ENCODE measurements around the gene USP34. TPM values are rescaled to one million over a fixed set of nuclear protein-coding genes. Genes with fewer than 3 reads are reported as not detected.

The USP34 gene
- total and polyA plus RNA-seq, 5 donors from 2014 or later = 16.6 to 197 (median 17.7) TPM

DNA sequence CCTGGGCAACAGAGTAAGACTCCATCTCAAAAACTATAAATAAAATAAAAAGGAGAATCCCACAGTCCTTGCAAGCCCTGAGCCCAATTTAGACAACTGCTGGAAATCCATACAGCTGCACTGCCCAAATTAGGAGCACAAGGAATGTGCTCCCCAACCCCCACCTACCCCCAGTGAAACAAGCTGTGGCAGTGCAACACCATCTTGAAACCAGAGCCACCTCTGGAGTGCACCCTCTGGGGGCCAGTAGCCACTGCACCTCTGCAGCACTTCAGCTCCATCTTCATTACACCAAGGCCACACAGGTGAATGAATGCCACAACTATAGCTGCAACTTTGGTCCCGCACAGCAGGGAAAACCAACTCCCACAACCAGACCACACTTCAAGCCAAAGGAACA, 37.3 kb downstream of the USP34 start:
- peak in 1 of 2 donors; percentile 11 for ATAC-seq (ENCODE audit: low read depth in 2 of 2)
- Mint-ChIP-seq H3K9me3 (peaks cover 0 to 19% (median 4%) of the 10 kb centered on the region in 7 donors), H3K4me3 (peak overlapping the region in 2 of 4 donors; percentile 6 to 42)

DNA sequence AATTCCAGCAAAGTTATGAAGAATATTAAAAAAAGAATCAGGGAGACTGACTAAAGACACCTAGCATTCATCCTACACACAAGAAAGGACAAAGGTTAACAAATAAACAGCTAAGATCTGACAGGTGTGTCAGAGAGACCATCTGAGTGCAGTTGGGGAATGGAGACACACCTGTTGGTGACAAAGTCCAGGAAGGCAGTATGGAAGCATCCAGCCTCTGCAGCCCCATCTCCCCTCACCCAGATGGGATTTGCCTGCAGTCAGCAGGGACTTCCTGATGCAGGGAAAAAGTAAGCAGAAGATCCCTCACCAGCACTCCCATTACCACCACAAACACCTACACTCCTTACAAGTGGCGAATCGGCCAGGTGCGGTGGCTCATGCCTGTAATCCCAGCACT, 37.9 kb downstream of the USP34 start:
- Histone ChIP-seq H3K4me1 (ENCODE audit: control insufficient read depth, insufficient read depth, low read length, poor library complexity, severe bottlenecking) (peaks cover 16% of the 10 kb centered on the region), H3K4me3 (ENCODE audit: low read depth, low read length) (no peak overlapping the region), H3K9me3 (ENCODE audit: control insufficient read depth in 2 of 2, low read length in 2 of 2) (no peaks in the 10 kb centered on the region), H3K27me3 (ENCODE audit: control insufficient read depth, insufficient read depth, low read length) (no peaks in the 10 kb centered on the region), H3K36me3 (ENCODE audit: control insufficient read depth, insufficient read depth, low read length) (no peaks in the 10 kb centered on the region), H3K27ac (ENCODE audit: insufficient read depth, low read length, poor library complexity, severe bottlenecking) (no peak overlapping the region)
- Mint-ChIP-seq H3K27me3 (no peaks in the 10 kb centered on the region), H3K4me3 (peak overlapping the region in 1 of 4 donors; percentile 55), H3K36me3 (peaks cover 20% of the 10 kb centered on the region), H3K4me1 (peaks cover 43 to 71% (median 58%) of the 10 kb centered on the region in 4 donors), H3K9me3 (peaks cover 0 to 16% (median 4%) of the 10 kb centered on the region in 7 donors), H3K27ac (peak overlapping the region; percentile 45 to 66 (median 53))
- ATAC-seq (ENCODE audit: low read depth in 2 of 2) (no peak), DNase-seq (no peak)

More for the DNA sequence above, 37.3 kb downstream of the USP34 start:
- peak overlapping the region; percentile 33 for H3K27ac ChIP-seq (ENCODE audit: insufficient read depth, low read length, poor library complexity, severe bottlenecking)
- H3K4me3 ChIP-seq (ENCODE audit: low read depth, low read length) = no peak overlapping the region
- H3K27me3 Mint-ChIP-seq = no peaks in the 10 kb centered on the region
- H3K9me3 ChIP-seq (ENCODE audit: control insufficient read depth in 2 of 2, low read length in 2 of 2) = no peaks in the 10 kb centered on the region
- no peaks in the 10 kb centered on the region for H3K36me3 ChIP-seq (ENCODE audit: control insufficient read depth, insufficient read depth, low read length)
- peaks cover 40 to 70% (median 57%) of the 10 kb centered on the region in 4 donors for H3K4me1 Mint-ChIP-seq
- peaks cover 16% of the 10 kb centered on the region for H3K4me1 ChIP-seq (ENCODE audit: control insufficient read depth, insufficient read depth, low read length, poor library complexity, severe bottlenecking)
- H3K27me3 ChIP-seq (ENCODE audit: control insufficient read depth, insufficient read depth, low read length) = no peaks in the 10 kb centered on the region
- H3K27ac Mint-ChIP-seq = peak overlapping the region in 2 of 3 donors; percentile 84 to 85
- H3K36me3 Mint-ChIP-seq = peaks cover 24% of the 10 kb centered on the region
- DNase-seq = no peak

DNA sequence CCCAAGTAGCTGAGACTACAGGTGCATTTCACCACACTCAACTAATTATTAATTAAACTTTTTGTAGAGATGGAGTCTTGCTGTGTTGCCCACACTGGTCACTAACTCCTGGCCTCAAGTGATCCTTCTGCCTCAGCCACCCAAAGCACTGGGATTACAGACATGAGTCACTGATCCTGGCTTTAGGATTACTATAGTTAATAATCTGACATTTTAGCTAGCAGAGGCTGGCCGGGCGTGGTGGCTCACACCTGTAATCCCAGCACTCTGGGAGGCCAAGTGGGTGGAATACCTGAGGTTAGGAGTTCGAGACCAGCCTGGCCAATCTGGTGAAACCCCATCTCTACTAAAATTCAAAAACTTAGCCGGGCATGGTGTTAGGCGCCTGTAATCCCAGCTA, 39.5 kb downstream of the USP34 start:
- no peak overlapping the region for H3K27ac ChIP-seq (ENCODE audit: insufficient read depth, low read length, poor library complexity, severe bottlenecking)
- H3K9me3 ChIP-seq (ENCODE audit: control insufficient read depth in 2 of 2, low read length in 2 of 2) = no peaks in the 10 kb centered on the region
- peaks cover 19% of the 10 kb centered on the region for H3K4me1 ChIP-seq (ENCODE audit: control insufficient read depth, insufficient read depth, low read length, poor library complexity, severe bottlenecking)
- H3K4me1 Mint-ChIP-seq = peaks cover 40 to 74% (median 57%) of the 10 kb centered on the region in 4 donors
- ATAC-seq (ENCODE audit: low read depth in 2 of 2) = no peak
- H3K27me3 Mint-ChIP-seq = no peaks in the 10 kb centered on the region
- H3K36me3 ChIP-seq (ENCODE audit: control insufficient read depth, insufficient read depth, low read length) = no peaks in the 10 kb centered on the region
- H3K4me3 ChIP-seq (ENCODE audit: low read depth, low read length) = no peak overlapping the region
- no peak for DNase-seq
- no peaks in the 10 kb centered on the region for H3K27me3 ChIP-seq (ENCODE audit: control insufficient read depth, insufficient read depth, low read length)
- peak overlapping the region in 1 of 3 donors; percentile 26 for H3K27ac Mint-ChIP-seq
- H3K9me3 Mint-ChIP-seq = peaks cover 0 to 3% (median 0%) of the 10 kb centered on the region in 7 donors
- H3K4me3 Mint-ChIP-seq = no peak overlapping the region
- peaks cover 9% of the 10 kb centered on the region for H3K36me3 Mint-ChIP-seq

DNA sequence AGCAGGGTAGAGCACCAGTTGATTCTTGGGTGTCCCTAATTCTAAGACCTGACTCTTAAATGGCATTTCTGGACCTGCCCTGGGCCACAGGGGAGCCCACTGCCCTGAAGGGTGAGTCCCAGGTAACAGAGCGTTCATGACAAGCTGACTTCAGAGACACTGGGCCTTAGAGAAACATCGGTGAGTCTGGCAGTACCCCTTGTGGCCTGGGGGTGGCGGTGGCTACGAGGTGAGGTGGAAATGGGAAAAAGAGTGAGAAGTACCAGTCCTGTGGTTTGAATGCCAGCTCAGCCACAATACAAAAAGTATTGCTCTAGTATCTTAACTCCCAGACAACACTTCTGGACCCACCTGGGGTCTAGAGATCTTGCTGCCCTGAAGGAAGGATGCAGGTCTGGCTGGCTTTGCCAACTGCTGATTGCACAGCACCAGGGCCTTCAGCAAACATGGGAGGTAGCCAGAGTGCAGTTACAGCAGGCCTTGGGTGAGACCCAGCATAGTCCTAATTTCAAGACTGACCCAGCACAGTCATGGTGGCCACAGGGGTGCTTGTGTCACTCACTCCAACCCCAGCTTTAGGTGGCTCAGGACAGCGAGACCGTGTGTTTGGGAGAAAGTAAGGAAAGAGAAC, 44.5 kb downstream of the USP34 start:
- Mint-ChIP-seq H3K36me3 (no peaks in the 10 kb centered on the region), H3K27ac (peak overlapping the region; percentile 98 to 100 (median 99)), H3K4me3 (peak overlapping the region in 3 of 4 donors; percentile 34 to 85 (median 72)), H3K27me3 (no peaks in the 10 kb centered on the region), H3K4me1 (peaks cover 20 to 80% (median 66%) of the 10 kb centered on the region in 4 donors), H3K9me3 (no peaks in the 10 kb centered on the region)
- H3K4me1 ChIP-seq (ENCODE audit: control insufficient read depth, insufficient read depth, low read length, poor library complexity, severe bottlenecking) = peaks cover 41% of the 10 kb centered on the region
- ATAC-seq (ENCODE audit: low read depth in 2 of 2) (peak; percentile 82 to 92), DNase-seq (peak; percentile 52 to 85 (median 77))
- no peaks in the 10 kb centered on the region for H3K9me3 ChIP-seq (ENCODE audit: control insufficient read depth in 2 of 2, low read length in 2 of 2)
- H3K4me3 ChIP-seq (ENCODE audit: low read depth, low read length) = peak overlapping the region; percentile 47
- H3K27ac ChIP-seq (ENCODE audit: insufficient read depth, low read length, poor library complexity, severe bottlenecking) = peak overlapping the region; percentile 74
- no peaks in the 10 kb centered on the region for H3K27me3 ChIP-seq (ENCODE audit: control insufficient read depth, insufficient read depth, low read length)
- no peaks in the 10 kb centered on the region for H3K36me3 ChIP-seq (ENCODE audit: control insufficient read depth, insufficient read depth, low read length)

DNA sequence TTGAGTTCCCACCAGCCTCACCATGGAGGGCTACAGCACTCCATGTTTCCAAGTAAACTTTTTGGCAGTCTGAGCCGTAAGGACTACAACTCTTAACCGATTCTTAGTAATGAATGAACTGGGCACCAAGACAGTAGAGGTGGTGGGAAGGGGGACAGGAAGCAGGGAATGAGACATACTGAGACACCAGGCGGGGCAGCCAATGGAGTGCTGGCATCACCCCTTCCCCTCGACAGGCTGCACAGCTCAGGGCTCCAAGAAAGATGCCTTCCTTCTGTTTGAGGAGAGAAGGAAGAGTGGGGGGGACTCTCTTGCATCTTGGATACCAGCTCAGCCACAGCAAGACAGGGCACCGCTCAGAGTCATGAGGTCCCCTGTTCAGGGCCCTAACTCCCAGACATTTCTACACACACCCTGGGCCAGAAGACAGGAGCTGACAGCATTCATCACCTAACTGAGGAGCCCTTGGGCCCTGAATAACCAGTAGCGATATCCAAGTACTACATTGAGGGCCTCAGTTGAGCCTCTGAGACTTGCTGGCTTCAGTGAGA, 45.2 kb downstream of the USP34 start:
- Mint-ChIP-seq H3K9me3 (no peaks in the 10 kb centered on the region), H3K4me1 (peaks cover 20 to 81% (median 68%) of the 10 kb centered on the region in 4 donors), H3K27ac (peak overlapping the region; percentile 98 to 100 (median 99)), H3K27me3 (no peaks in the 10 kb centered on the region), H3K4me3 (peak overlapping the region in 3 of 4 donors; percentile 72 to 85 (median 76)), H3K36me3 (no peaks in the 10 kb centered on the region)
- Histone ChIP-seq H3K9me3 (ENCODE audit: control insufficient read depth in 2 of 2, low read length in 2 of 2) (no peaks in the 10 kb centered on the region), H3K4me1 (ENCODE audit: control insufficient read depth, insufficient read depth, low read length, poor library complexity, severe bottlenecking) (peaks cover 45% of the 10 kb centered on the region), H3K27me3 (ENCODE audit: control insufficient read depth, insufficient read depth, low read length) (no peaks in the 10 kb centered on the region), H3K4me3 (ENCODE audit: low read depth, low read length) (peak overlapping the region; percentile 47), H3K36me3 (ENCODE audit: control insufficient read depth, insufficient read depth, low read length) (no peaks in the 10 kb centered on the region), H3K27ac (ENCODE audit: insufficient read depth, low read length, poor library complexity, severe bottlenecking) (peak overlapping the region; percentile 74)
- ATAC-seq (ENCODE audit: low read depth in 2 of 2) (no peak), DNase-seq (peak in 1 of 3 donors; percentile 8)

DNA sequence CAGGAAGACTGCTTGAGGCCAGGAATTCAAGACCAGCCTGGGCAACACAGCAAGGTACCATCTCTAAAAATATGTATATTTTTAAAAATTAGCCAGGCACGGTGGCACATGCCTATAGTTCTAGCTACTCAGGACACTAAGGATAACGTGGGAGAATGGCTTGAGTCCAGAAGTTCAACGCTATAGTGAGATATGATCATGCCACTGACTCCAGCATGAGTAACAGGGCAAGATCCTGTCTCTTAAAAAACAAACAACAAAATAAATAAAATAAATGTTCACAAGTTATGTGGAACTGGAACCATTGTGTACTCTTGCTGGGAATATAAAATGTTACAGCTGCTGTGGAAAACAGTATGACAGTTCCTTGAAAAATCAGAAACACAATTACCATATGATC, 47.2 kb downstream of the USP34 start:
- no peaks in the 10 kb centered on the region for H3K27me3 Mint-ChIP-seq
- no peak overlapping the region for H3K4me3 ChIP-seq (ENCODE audit: low read depth, low read length)
- peaks cover under 1% of the 10 kb centered on the region for H3K36me3 ChIP-seq (ENCODE audit: control insufficient read depth, insufficient read depth, low read length)
- H3K4me1 ChIP-seq (ENCODE audit: control insufficient read depth, insufficient read depth, low read length, poor library complexity, severe bottlenecking) = peaks cover 52% of the 10 kb centered on the region
- no peaks in the 10 kb centered on the region for H3K27me3 ChIP-seq (ENCODE audit: control insufficient read depth, insufficient read depth, low read length)
- peaks cover 36 to 89% (median 78%) of the 10 kb centered on the region in 4 donors for H3K4me1 Mint-ChIP-seq
- no peaks in the 10 kb centered on the region for H3K9me3 ChIP-seq (ENCODE audit: control insufficient read depth in 2 of 2, low read length in 2 of 2)
- DNase-seq = no peak
- H3K27ac Mint-ChIP-seq = peak overlapping the region; percentile 27 to 100 (median 88)
- no peak overlapping the region for H3K27ac ChIP-seq (ENCODE audit: insufficient read depth, low read length, poor library complexity, severe bottlenecking)
- no peaks in the 10 kb centered on the region for H3K9me3 Mint-ChIP-seq
- no peak overlapping the region for H3K4me3 Mint-ChIP-seq
- no peaks in the 10 kb centered on the region for H3K36me3 Mint-ChIP-seq
- ATAC-seq (ENCODE audit: low read depth in 2 of 2) = no peak

DNA sequence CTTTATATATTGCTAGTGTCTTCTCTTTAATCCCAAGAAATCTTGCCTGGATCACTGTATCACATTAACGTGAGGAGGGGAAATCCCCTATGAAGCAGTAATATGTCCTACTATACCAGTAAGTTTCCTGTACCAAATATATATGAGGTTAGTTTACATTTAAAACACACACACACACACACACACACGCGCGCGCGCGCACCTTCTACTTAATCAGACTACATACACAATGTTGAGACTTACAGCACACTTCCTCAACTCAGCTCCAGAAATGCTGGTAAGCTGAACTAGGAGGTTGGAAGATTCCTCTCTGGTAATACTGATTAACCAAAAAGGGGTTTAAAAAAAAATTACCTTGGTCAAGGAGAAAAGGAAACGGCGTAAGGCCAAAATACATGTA, 49.3 kb downstream of the USP34 start:
- no peak overlapping the region for H3K4me3 ChIP-seq (ENCODE audit: low read depth, low read length)
- peak overlapping the region; percentile 27 to 83 (median 69) for H3K4me3 Mint-ChIP-seq
- H3K27me3 Mint-ChIP-seq = no peaks in the 10 kb centered on the region
- H3K4me1 ChIP-seq (ENCODE audit: control insufficient read depth, insufficient read depth, low read length, poor library complexity, severe bottlenecking) = peaks cover 51% of the 10 kb centered on the region
- H3K9me3 ChIP-seq (ENCODE audit: control insufficient read depth in 2 of 2, low read length in 2 of 2) = no peaks in the 10 kb centered on the region
- H3K36me3 ChIP-seq (ENCODE audit: control insufficient read depth, insufficient read depth, low read length) = peaks cover 6% of the 10 kb centered on the region
- DNase-seq = peak in 2 of 3 donors; percentile 36 to 54
- no peak for ATAC-seq (ENCODE audit: low read depth in 2 of 2)
- H3K27ac ChIP-seq (ENCODE audit: insufficient read depth, low read length, poor library complexity, severe bottlenecking) = peak overlapping the region; percentile 24
- H3K36me3 Mint-ChIP-seq = no peaks in the 10 kb centered on the region
- H3K27me3 ChIP-seq (ENCODE audit: control insufficient read depth, insufficient read depth, low read length) = no peaks in the 10 kb centered on the region
- H3K4me1 Mint-ChIP-seq = peaks cover 25 to 82% (median 70%) of the 10 kb centered on the region in 4 donors
- peak overlapping the region; percentile 88 to 97 (median 88) for H3K27ac Mint-ChIP-seq
- H3K9me3 Mint-ChIP-seq = no peaks in the 10 kb centered on the region
